SK-N-SH treated with all-trans-retinoic acid at 6 μM for 48 hours (cell line): ENCODE results near the gene PRKCZ.

Experiments used
- ATAC-seq: fragments of 200-7000 bp; cut with Tn5 transposase; 3 replicates; pipeline ENCODE4 v1.9.1; 2020; ENCODE audit warnings: mild to moderate bottlenecking, moderate library complexity
- BACH2 ChIP-seq: fragments of 250-450 bp; sonication (Bioruptor Pico); IDR thresholded peaks from 2 replicates; pipeline ENCODE4 v1.9.0; 2021; ENCODE audit warnings: mild to moderate bottlenecking, borderline replicate concordance
- CSDC2 ChIP-seq: fragments of 250-450 bp; sonication (Bioruptor Pico); IDR thresholded peaks from 2 replicates; pipeline ENCODE4 v1.5.0; 2020; ENCODE audit warnings: mild to moderate bottlenecking, moderate library complexity
- ESRRG ChIP-seq: fragments of 250-450 bp; sonication (Bioruptor Pico); IDR thresholded peaks from 2 replicates; pipeline ENCODE4 v1.6.1; 2021; ENCODE audit warnings: mild to moderate bottlenecking
- GLIS3 ChIP-seq: fragments of 250-450 bp; sonication (Bioruptor Pico); IDR thresholded peaks from 2 replicates; pipeline ENCODE4 v1.5.0; 2020; ENCODE audit warnings: mild to moderate bottlenecking, moderate library complexity
- ISL1 ChIP-seq: fragments of 250-450 bp; sonication (Bioruptor Pico); IDR thresholded peaks from 2 replicates; pipeline ENCODE4 v2.1.2; 2022; ENCODE audit warnings: mild to moderate bottlenecking, moderate library complexity
- OSR1 ChIP-seq: fragments of 250-450 bp; sonication (Bioruptor Pico); IDR thresholded peaks from 2 replicates; pipeline ENCODE4 v1.8.0; 2022; ENCODE audit warnings: moderate library complexity, mild to moderate bottlenecking, inconsistent platforms
- PPARA ChIP-seq: fragments of 250-450 bp; sonication (Bioruptor Pico); IDR thresholded peaks from 2 replicates; pipeline ENCODE4 v1.5.0; 2020; ENCODE audit warnings: mild to moderate bottlenecking, borderline replicate concordance
- RARB ChIP-seq: fragments of 250-450 bp; sonication (Bioruptor Pico); IDR thresholded peaks from 2 replicates; pipeline ENCODE4 v1.8.0; 2021; ENCODE audit warnings: mild to moderate bottlenecking, moderate library complexity
- SNAI2 ChIP-seq: fragments of 250-450 bp; sonication (Bioruptor Pico); IDR thresholded peaks from 2 replicates; pipeline ENCODE4 v1.5.0; 2020; ENCODE audit warnings: mild to moderate bottlenecking, moderate library complexity
- TCF4 ChIP-seq: fragments of 250-450 bp; sonication (Bioruptor Pico); IDR thresholded peaks from 2 replicates; pipeline ENCODE4 v1.8.0; 2021; ENCODE audit warnings: mild to moderate bottlenecking, moderate library complexity, borderline replicate concordance
- TOX ChIP-seq: fragments of 250-450 bp; sonication (Bioruptor Pico); IDR thresholded peaks from 2 replicates; pipeline ENCODE4 v1.8.0; 2021; ENCODE audit warnings: mild to moderate bottlenecking, moderate library complexity, borderline replicate concordance
- ZC3H10 ChIP-seq: fragments of 250-450 bp; sonication (Bioruptor Pico); IDR thresholded peaks from 2 replicates; pipeline ENCODE4 v1.5.1; 2021; ENCODE audit warnings: mild to moderate bottlenecking, moderate library complexity
- ZFP30 ChIP-seq: fragments of 450-650 bp; formaldehyde crosslinking; IDR thresholded peaks from 2 replicates; pipeline ENCODE4 v1.5.0; 2022; ENCODE audit warnings: mild to moderate bottlenecking, moderate library complexity
- ZNF565 ChIP-seq: fragments of 450-650 bp; formaldehyde crosslinking; conservative IDR thresholded peaks from 2 replicates; pipeline ENCODE4 v1.5.0; 2020; ENCODE audit warnings: low read depth, mild to moderate bottlenecking, moderate library complexity
- ZNF70 ChIP-seq: fragments of 450-650 bp; formaldehyde crosslinking; IDR thresholded peaks from 2 replicates; pipeline ENCODE4 v1.5.0; 2020; ENCODE audit warnings: mild to moderate bottlenecking, moderate library complexity
- TF ChIP-seq, protein P1 (sequence below): fragments of 250-450 bp; sonication (Bioruptor Pico); IDR thresholded peaks from 2 replicates; pipeline ENCODE4 v1.8.0; 2020; ENCODE audit warnings: mild to moderate bottlenecking, moderate library complexity, borderline replicate concordance
- TF ChIP-seq, protein P2 (sequence below): fragments of 250-450 bp; sonication (Bioruptor Pico); IDR thresholded peaks from 2 replicates; pipeline ENCODE4 v1.8.0; 2021; ENCODE audit warnings: low read depth, mild to moderate bottlenecking, moderate library complexity, borderline replicate concordance
- TF ChIP-seq, protein P3 (sequence below): fragments of 250-450 bp; sonication (Bioruptor Pico); IDR thresholded peaks from 2 replicates; pipeline ENCODE4 v1.5.1; 2021; ENCODE audit warnings: mild to moderate bottlenecking, moderate library complexity
- TF ChIP-seq, protein P4 (sequence below): fragments of 250-450 bp; sonication (Bioruptor Pico); IDR thresholded peaks from 2 replicates; pipeline ENCODE4 v1.5.0; 2020; ENCODE audit warnings: mild to moderate bottlenecking, moderate library complexity
- TF ChIP-seq, protein P5 (sequence below): fragments of 250-450 bp; sonication (Bioruptor Pico); IDR thresholded peaks from 2 replicates; pipeline ENCODE4 v1.5.1; 2020; ENCODE audit warnings: low read depth, mild to moderate bottlenecking, moderate library complexity

Gene PRKCZ

DNA sequence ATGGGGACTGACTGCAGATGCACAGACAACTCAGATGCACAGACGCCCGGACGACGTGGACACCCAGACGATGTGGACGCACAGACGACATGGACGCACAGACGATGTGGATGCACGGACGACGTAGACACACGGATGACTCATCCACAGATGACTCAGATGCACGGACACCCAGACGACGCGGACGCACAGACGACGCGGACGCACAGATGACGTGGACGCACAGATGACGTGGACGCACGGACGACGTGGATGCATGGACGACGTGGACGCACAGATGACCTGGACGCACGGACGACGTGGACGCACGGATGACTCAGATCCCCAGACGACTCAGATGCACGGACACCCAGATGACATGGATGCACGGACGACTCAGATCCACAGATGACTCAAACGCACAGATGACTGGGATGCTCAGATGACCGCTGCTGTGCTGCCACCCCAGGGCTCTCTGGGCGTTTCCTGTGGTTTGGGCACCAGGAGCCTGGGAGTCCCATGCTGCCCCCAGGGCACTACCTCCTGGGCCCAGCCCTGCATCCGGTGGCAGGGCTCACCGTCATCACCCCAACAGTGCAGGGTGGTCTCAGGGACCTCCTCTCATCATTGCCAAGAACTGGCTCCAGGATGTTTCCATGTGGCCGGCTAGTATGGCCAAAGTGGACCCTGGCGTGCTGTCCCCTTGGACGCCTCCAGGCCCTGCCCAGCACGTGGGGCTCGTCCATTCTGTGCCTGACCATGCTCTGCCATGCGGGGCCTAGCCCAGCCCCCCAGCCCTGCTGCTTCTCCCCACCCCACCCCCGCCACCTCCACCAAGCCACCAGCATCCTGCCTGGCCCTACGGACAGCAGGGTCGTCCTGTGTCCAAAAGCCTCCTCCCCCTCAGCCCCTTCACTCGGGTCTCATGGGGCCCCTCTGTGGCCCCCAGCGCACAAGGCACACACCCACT is 130.4 kb downstream of the PRKCZ start:
- no peak for ATAC-seq
- no peak for TF ChIP-seq TOX
- no peak for TF ChIP-seq ESRRG
- no peak for TF ChIP-seq ZFP30 (CRISPR knock-in tag)
- TF ChIP-seq, protein P1, sequence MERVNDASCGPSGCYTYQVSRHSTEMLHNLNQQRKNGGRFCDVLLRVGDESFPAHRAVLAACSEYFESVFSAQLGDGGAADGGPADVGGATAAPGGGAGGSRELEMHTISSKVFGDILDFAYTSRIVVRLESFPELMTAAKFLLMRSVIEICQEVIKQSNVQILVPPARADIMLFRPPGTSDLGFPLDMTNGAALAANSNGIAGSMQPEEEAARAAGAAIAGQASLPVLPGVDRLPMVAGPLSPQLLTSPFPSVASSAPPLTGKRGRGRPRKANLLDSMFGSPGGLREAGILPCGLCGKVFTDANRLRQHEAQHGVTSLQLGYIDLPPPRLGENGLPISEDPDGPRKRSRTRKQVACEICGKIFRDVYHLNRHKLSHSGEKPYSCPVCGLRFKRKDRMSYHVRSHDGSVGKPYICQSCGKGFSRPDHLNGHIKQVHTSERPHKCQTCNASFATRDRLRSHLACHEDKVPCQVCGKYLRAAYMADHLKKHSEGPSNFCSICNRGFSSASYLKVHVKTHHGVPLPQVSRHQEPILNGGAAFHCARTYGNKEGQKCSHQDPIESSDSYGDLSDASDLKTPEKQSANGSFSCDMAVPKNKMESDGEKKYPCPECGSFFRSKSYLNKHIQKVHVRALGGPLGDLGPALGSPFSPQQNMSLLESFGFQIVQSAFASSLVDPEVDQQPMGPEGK (CRISPR knock-in tag) = no peak
- TF ChIP-seq PPARA (CRISPR knock-in tag) = no peak
- no peak for TF ChIP-seq OSR1 (CRISPR knock-in tag)

DNA sequence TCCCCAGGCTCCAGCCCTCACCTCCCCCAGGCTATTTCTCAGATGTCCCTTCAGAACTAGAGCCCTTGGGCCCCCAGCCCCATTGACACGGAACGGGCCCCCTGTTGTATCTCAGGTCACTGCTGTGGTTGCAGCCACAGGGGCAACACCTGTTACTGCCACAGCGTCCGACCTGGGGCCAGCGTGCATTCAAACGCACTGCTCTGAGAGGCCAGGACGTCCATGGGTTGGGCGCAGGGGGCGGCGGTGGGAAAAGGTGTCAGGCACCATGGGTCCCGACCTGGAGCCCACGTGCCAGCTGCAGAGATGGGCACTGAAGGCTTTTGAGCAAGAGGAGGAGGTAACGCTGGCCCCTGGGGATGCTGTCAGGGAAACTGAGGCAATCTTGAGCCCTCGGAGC is 131.1 kb downstream of the PRKCZ start:
- TF ChIP-seq, protein P2, sequence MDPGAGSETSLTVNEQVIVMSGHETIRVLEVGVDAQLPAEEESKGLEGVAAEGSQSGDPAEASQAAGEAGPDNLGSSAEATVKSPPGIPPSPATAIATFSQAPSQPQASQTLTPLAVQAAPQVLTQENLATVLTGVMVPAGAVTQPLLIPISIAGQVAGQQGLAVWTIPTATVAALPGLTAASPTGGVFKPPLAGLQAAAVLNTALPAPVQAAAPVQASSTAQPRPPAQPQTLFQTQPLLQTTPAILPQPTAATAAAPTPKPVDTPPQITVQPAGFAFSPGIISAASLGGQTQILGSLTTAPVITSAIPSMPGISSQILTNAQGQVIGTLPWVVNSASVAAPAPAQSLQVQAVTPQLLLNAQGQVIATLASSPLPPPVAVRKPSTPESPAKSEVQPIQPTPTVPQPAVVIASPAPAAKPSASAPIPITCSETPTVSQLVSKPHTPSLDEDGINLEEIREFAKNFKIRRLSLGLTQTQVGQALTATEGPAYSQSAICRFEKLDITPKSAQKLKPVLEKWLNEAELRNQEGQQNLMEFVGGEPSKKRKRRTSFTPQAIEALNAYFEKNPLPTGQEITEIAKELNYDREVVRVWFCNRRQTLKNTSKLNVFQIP = no peak
- TF ChIP-seq, protein P3, sequence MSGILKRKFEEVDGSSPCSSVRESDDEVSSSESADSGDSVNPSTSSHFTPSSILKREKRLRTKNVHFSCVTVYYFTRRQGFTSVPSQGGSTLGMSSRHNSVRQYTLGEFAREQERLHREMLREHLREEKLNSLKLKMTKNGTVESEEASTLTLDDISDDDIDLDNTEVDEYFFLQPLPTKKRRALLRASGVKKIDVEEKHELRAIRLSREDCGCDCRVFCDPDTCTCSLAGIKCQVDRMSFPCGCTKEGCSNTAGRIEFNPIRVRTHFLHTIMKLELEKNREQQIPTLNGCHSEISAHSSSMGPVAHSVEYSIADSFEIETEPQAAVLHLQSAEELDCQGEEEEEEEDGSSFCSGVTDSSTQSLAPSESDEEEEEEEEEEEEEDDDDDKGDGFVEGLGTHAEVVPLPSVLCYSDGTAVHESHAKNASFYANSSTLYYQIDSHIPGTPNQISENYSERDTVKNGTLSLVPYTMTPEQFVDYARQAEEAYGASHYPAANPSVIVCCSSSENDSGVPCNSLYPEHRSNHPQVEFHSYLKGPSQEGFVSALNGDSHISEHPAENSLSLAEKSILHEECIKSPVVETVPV = no peak
- TF ChIP-seq ZNF70 (no peak), RARB (CRISPR knock-in tag) (no peak), PPARA (CRISPR knock-in tag) (no peak), ISL1 (CRISPR knock-in tag) (no peak), SNAI2 (CRISPR knock-in tag) (no peak), ZC3H10 (CRISPR knock-in tag) (no peak), ESRRG (no peak), ZFP30 (CRISPR knock-in tag) (no peak), TOX (no peak), CSDC2 (CRISPR knock-in tag) (no peak), GLIS3 (CRISPR knock-in tag) (no peak), ZNF565 (CRISPR knock-in tag) (no peak), BACH2 (CRISPR knock-in tag) (no peak), TCF4 (CRISPR knock-in tag) (no peak), OSR1 (CRISPR knock-in tag) (no peak)
- TF ChIP-seq, protein P4, sequence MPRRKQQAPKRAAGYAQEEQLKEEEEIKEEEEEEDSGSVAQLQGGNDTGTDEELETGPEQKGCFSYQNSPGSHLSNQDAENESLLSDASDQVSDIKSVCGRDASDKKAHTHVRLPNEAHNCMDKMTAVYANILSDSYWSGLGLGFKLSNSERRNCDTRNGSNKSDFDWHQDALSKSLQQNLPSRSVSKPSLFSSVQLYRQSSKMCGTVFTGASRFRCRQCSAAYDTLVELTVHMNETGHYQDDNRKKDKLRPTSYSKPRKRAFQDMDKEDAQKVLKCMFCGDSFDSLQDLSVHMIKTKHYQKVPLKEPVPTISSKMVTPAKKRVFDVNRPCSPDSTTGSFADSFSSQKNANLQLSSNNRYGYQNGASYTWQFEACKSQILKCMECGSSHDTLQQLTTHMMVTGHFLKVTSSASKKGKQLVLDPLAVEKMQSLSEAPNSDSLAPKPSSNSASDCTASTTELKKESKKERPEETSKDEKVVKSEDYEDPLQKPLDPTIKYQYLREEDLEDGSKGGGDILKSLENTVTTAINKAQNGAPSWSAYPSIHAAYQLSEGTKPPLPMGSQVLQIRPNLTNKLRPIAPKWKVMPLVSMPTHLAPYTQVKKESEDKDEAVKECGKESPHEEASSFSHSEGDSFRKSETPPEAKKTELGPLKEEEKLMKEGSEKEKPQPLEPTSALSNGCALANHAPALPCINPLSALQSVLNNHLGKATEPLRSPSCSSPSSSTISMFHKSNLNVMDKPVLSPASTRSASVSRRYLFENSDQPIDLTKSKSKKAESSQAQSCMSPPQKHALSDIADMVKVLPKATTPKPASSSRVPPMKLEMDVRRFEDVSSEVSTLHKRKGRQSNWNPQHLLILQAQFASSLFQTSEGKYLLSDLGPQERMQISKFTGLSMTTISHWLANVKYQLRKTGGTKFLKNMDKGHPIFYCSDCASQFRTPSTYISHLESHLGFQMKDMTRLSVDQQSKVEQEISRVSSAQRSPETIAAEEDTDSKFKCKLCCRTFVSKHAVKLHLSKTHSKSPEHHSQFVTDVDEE (CRISPR knock-in tag) = no peak
- TF ChIP-seq, protein P5, sequence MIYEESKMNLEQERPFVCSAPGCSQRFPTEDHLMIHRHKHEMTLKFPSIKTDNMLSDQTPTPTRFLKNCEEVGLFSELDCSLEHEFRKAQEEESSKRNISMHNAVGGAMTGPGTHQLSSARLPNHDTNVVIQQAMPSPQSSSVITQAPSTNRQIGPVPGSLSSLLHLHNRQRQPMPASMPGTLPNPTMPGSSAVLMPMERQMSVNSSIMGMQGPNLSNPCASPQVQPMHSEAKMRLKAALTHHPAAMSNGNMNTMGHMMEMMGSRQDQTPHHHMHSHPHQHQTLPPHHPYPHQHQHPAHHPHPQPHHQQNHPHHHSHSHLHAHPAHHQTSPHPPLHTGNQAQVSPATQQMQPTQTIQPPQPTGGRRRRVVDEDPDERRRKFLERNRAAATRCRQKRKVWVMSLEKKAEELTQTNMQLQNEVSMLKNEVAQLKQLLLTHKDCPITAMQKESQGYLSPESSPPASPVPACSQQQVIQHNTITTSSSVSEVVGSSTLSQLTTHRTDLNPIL (CRISPR knock-in tag) = no peak
- TF ChIP-seq, protein P1 (CRISPR knock-in tag) = no peak
- no peak for ATAC-seq
